H1 (cell line): ENCODE measurements around the gene SORBS1. TPM values are rescaled to one million over a fixed set of nuclear protein-coding genes. Genes with fewer than 3 reads are reported as not detected.

Experiments
- CTCF ChIA-PET: fragments of 300-600 bp; sonication (Branson Sonifier 250); formaldehyde crosslinking; loops from one replicate; lab custom pipeline; 2021; ENCODE audit not compliant: partially characterized antibody; lab: Charles Lee
- POLR2A ChIA-PET: fragments of 300-600 bp; sonication (Branson Sonifier 250); formaldehyde crosslinking; loops from one replicate; lab custom pipeline; 2021; ENCODE audit warnings: inconsistent platforms; ENCODE audit not compliant: partially characterized antibody; lab: Charles Lee
- DNase-seq, 2 experiments: peaks; one replicate each; pipeline versions ENCODE4 v3.0.0 to v3.0.0-alpha.2; 2010 to 2022; ENCODE audit warnings: low spot score in 2 of 2, low read depth in 1 of 2, mixed read lengths in 1 of 2
- FAIRE-seq: peaks from 2 replicates; lab custom pipeline; 2011; peaks lifted over from hg19 to GRCh38; lab: Jason Lieb, UNC
- H2AFZ ChIP-seq: 2 replicates; pipeline ENCODE4 v1.8.1; 2012; ENCODE audit warnings: low read length, inconsistent platforms
- H2AK5ac ChIP-seq: 2 replicates; pipeline ENCODE4 v1.6.1; 2013; ENCODE audit warnings: low read depth, low read length
- H2BK120ac ChIP-seq: replicated peaks from 2 replicates; pipeline ENCODE3; 2013; ENCODE audit warnings: low read depth, low read length, inconsistent platforms
- H2BK12ac ChIP-seq: 2 replicates; pipeline ENCODE4 v1.6.1; 2013; ENCODE audit warnings: low read depth, low read length
- H2BK15ac ChIP-seq: 2 replicates; pipeline ENCODE4 v1.6.1; 2013; ENCODE audit warnings: low read length
- H2BK20ac ChIP-seq: 2 replicates; pipeline ENCODE4 v1.6.1; 2013; ENCODE audit warnings: low read length
- H2BK5ac ChIP-seq: 2 replicates; pipeline ENCODE4 v1.6.1; 2013; ENCODE audit warnings: low read depth, low read length
- H3K14ac ChIP-seq: 2 replicates; pipeline ENCODE4 v1.6.1; 2013; ENCODE audit warnings: inconsistent platforms; ENCODE audit not compliant: insufficient read length
- H3K18ac ChIP-seq: 2 replicates; pipeline ENCODE4 v1.6.1; 2013; ENCODE audit warnings: low read length; ENCODE audit errors: extremely low read depth
- H3K23ac ChIP-seq: 2 replicates; pipeline ENCODE4 v1.6.1; 2013; ENCODE audit warnings: inconsistent platforms; ENCODE audit not compliant: insufficient read length
- H3K23me2 ChIP-seq: 2 replicates; pipeline ENCODE4 v1.6.1; 2013; ENCODE audit warnings: low read depth, low read length
- H3K27ac ChIP-seq: 2 replicates; pipeline ENCODE4 v1.6.1; 2011; ENCODE audit warnings: low read depth, low read length, inconsistent platforms
- H3K27me3 ChIP-seq, 4 experiments: replicated peaks in 1 of 4; 1 replicate in 1 of 4; 2 replicates in 3 of 4; pipeline versions ENCODE4 v1.6.1 to v1.8.1; 2011 to 2013; ENCODE audit warnings: low read length in 3 of 4, mild to moderate bottlenecking in 3 of 4, inconsistent platforms in 2 of 4, mixed read lengths in 2 of 4, moderate library complexity in 1 of 4; ENCODE audit not compliant: control insufficient read depth in 3 of 4, insufficient read depth in 3 of 4; ENCODE audit errors: extremely low read depth in 1 of 4
- H3K36me3 ChIP-seq, 4 experiments: 2 replicates each; pipeline versions ENCODE4 v1.6.1 to v1.8.1; 2011 to 2013; ENCODE audit warnings: mild to moderate bottlenecking in 4 of 4, low read length in 3 of 4, moderate library complexity in 2 of 4, control low read depth in 1 of 4, inconsistent platforms in 1 of 4; ENCODE audit not compliant: insufficient read depth in 4 of 4, control insufficient read depth in 2 of 4
- H3K4ac ChIP-seq: replicated peaks from 2 replicates; pipeline ENCODE3; 2013; ENCODE audit warnings: low read length, low read depth, mixed read lengths, inconsistent platforms; ENCODE audit not compliant: insufficient read length
- H3K4me1 ChIP-seq, 4 experiments: replicated peaks in 1 of 4; 1 replicate in 1 of 4; 2 replicates in 3 of 4; pipeline versions ENCODE4 v1.6.1 to v1.8.1; 2011 to 2013; ENCODE audit warnings: low read length in 3 of 4, inconsistent platforms in 2 of 4, mixed read lengths in 1 of 4; ENCODE audit not compliant: insufficient read depth in 4 of 4, control insufficient read depth in 3 of 4
- H3K4me2 ChIP-seq, 2 experiments: 2 replicates each; pipeline versions ENCODE4 v1.6.1 to v1.8.1; 2011 to 2013; ENCODE audit warnings: low read depth in 2 of 2, low read length in 2 of 2, control low read depth in 1 of 2, inconsistent platforms in 1 of 2, mild to moderate bottlenecking in 1 of 2; ENCODE audit not compliant: insufficient read depth in 1 of 2
- H3K4me3 ChIP-seq, 4 experiments: fragments of 200-600, 300-600 bp in 1 of 4; sonication (generic), shearing (Covaris generic), sonication (Bioruptor Twin) in 1 of 4; 2 replicates each; pipeline versions ENCODE4 v1.5.1 to v1.8.1; 2011 to 2016; ENCODE audit warnings: low read length in 4 of 4, low read depth in 3 of 4, control low read depth in 2 of 4, inconsistent platforms in 2 of 4, mild to moderate bottlenecking in 2 of 4, mixed read lengths in 1 of 4, moderate library complexity in 1 of 4; ENCODE audit not compliant: insufficient read depth in 2 of 4; ENCODE audit errors: extremely low read depth in 1 of 4
- H3K56ac ChIP-seq: replicated peaks from 2 replicates; pipeline ENCODE3; 2013; ENCODE audit warnings: low read depth, mild to moderate bottlenecking, mixed read lengths, low read length, inconsistent platforms; ENCODE audit not compliant: insufficient read length
- H3K79me1 ChIP-seq: 2 replicates; pipeline ENCODE4 v1.6.1; 2013; ENCODE audit warnings: low read depth, low read length, control low read depth
- H3K79me2 ChIP-seq, 2 experiments: 2 replicates each; pipeline versions ENCODE4 v1.6.1 to v1.8.1; 2012 to 2013; ENCODE audit warnings: low read length in 2 of 2, mild to moderate bottlenecking in 2 of 2, inconsistent platforms in 1 of 2; ENCODE audit not compliant: insufficient read depth in 2 of 2, control insufficient read depth in 1 of 2
- H3K9ac ChIP-seq, 4 experiments: replicated peaks in 1 of 4; 1 replicate in 1 of 4; 2 replicates in 3 of 4; pipeline versions ENCODE4 v1.6.1 to v1.8.1; 2011 to 2013; ENCODE audit warnings: low read depth in 3 of 4, low read length in 3 of 4, control low read depth in 2 of 4, mild to moderate bottlenecking in 2 of 4, moderate library complexity in 2 of 4, inconsistent platforms in 1 of 4; ENCODE audit errors: extremely low read depth in 1 of 4
- H3K9me3 ChIP-seq, 2 experiments: 2 replicates each; pipeline versions ENCODE4 v1.6.1 to v1.8.1; 2012 to 2013; ENCODE audit warnings: mild to moderate bottlenecking in 2 of 2, moderate library complexity in 2 of 2, control low read depth in 1 of 2, inconsistent platforms in 1 of 2, low read depth in 1 of 2, low read length in 1 of 2, mixed read lengths in 1 of 2; ENCODE audit not compliant: insufficient read depth in 2 of 2
- H4K20me1 ChIP-seq, 2 experiments: replicated peaks in 1 of 2; 2 replicates each; pipeline versions ENCODE3 to v1.8.1; 2011 to 2013; ENCODE audit warnings: inconsistent platforms in 2 of 2, low read length in 2 of 2, mild to moderate bottlenecking in 1 of 2; ENCODE audit not compliant: insufficient read depth in 2 of 2, control insufficient read depth in 1 of 2
- H4K5ac ChIP-seq: 2 replicates; pipeline ENCODE4 v1.6.1; 2013; ENCODE audit warnings: low read length, low read depth, mixed read lengths, inconsistent platforms; ENCODE audit not compliant: insufficient read length
- H4K8ac ChIP-seq: 2 replicates; pipeline ENCODE4 v1.8.0; 2013; ENCODE audit warnings: mild to moderate bottlenecking, moderate library complexity, low read length, inconsistent platforms; ENCODE audit not compliant: insufficient read depth; ENCODE audit errors: extremely low read depth
- H4K91ac ChIP-seq: replicated peaks from 2 replicates; pipeline ENCODE3; 2013; ENCODE audit warnings: low read length, mixed read lengths, inconsistent platforms; ENCODE audit not compliant: insufficient read length
- NRF1 ChIP-seq: IDR thresholded peaks from 2 replicates; pipeline ENCODE4 v1.6.1; 2011; ENCODE audit warnings: mild to moderate bottlenecking, low read depth, low read length, improper control_type of control experiment
- RNF2 ChIP-seq: fragments of 200-900, 300-1000 bp; sonication (generic); IDR thresholded peaks from 2 replicates; pipeline ENCODE4 v1.7.1; 2016; ENCODE audit warnings: borderline replicate concordance, low read depth, mild to moderate bottlenecking, antibody characterized with exemption, low read length; ENCODE audit not compliant: poor library complexity, severe bottlenecking; ENCODE audit errors: missing control alignments
- polyA plus RNA-seq, 7 experiments: library from polyadenylated mRNA; depleted of rRNA in 3 of 7; stranded (reverse) in 5 of 7; unstranded in 2 of 7; fragments of >200 nt in 5 of 7; fragments of 200-250 nt in 2 of 7; gene quantifications; 1 replicate in 5 of 7; 2 replicates in 1 of 7; 4 replicates in 1 of 7; pipeline versions ENCODE4 v1.2.1 to v1.2.3, GENCODE V29; 2011 to 2013; ENCODE audit warnings: missing spikeins in 2 of 7, mixed read lengths in 2 of 7
- total RNA-seq: library from RNA; stranded (reverse); fragmentation: NEBNext Ultra II Directional; extraction: Animal tissue kit (Norgen Biotek cat#: 25700); gene quantifications from 2 replicates; pipeline ENCODE4 v1.2.1, GENCODE V29; 2021

The SORBS1 gene
- total and polyA plus RNA-seq, 2 of the 8 experiments (the other 6 are each of a cell fraction or from before 2014, with no cell fraction given) = 16.0 to 35.0 TPM

DNA sequence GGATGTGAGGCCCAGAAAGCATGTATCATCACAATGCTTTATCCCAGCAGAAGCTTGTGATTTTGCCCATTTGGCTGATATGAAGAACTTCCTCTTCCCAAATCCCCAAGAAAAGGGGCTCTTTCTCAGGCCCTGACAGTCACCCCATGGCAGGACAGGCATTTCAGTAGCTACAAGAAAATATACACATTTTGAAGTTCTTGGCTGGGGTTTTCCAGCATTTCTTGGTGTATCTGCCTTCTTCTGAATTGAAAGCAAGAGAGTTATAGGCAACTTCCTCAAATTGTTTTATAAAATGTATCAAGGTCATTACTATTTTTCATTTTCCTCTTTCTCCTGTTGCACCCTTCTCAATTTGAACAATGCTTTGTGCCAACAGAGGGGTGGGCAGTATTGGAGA lies 207.1 kb downstream of the SORBS1 start:
- Histone ChIP-seq H3K14ac (no peak overlapping the region), H3K4me1 (no peaks in the 10 kb centered on the region), H2AK5ac (no peak overlapping the region), H3K4ac (no peak overlapping the region), H3K18ac (no peak overlapping the region), H2AFZ (no peak overlapping the region), H4K20me1 (no peaks in the 10 kb centered on the region), H3K79me2 (no peaks in the 10 kb centered on the region), H2BK120ac (no peak overlapping the region), H3K79me1 (no peaks in the 10 kb centered on the region), H3K9ac (no peak overlapping the region), H4K5ac (no peak overlapping the region), H3K4me3 (no peak overlapping the region), H2BK5ac (no peak overlapping the region), H2BK20ac (no peak overlapping the region), H2BK12ac (no peak overlapping the region), H3K9me3 (no peaks in the 10 kb centered on the region), H4K91ac (no peak overlapping the region), H3K4me2 (no peak overlapping the region), H2BK15ac (no peak overlapping the region), H3K56ac (no peak overlapping the region), H4K8ac (no peak overlapping the region), H3K23ac (no peak overlapping the region), H3K27ac (no peak overlapping the region), H3K27me3 (no peaks in the 10 kb centered on the region), H3K36me3 (peaks cover 0 to 12% (median 0%) of the 10 kb centered on the region in 4 experiments; a peak in 3 of 8 replicates), H3K23me2 (no peaks in the 10 kb centered on the region)
- no peak for TF ChIP-seq RNF2
- TF ChIP-seq NRF1 = no peak
- ChIA-PET POLR2A (no interaction called here), CTCF (interaction anchor here (0.6 to 14.2 kb wide), 8 partner anchors 10 to 949 kb away, joined by 3 to 149 read pairs (median 4); no protein-coding TSS in a partner anchor)
- DNase-seq = no peak
- no peak for FAIRE-seq
